ENCODE results near the gene LATS1. TPM values are rescaled to one million over a fixed set of nuclear protein-coding genes. Genes with fewer than 3 reads are reported as not detected.
A peak's percentile ranks its signal among the peaks of the same experiment; 100 is the strongest.

Gene LATS1
- total and polyA plus RNA-seq, 2 of the 8 experiments (the other 6 are each of a cell fraction or from before 2014, with no cell fraction given): 8.9 to 21.7 TPM

- WGBS, 2 experiments (ENCODE audit: extremely low coverage in 1 of 2, insufficient coverage in 1 of 2, insufficient read length in 1 of 2, insufficient replicate concordance in 2 of 2, low coverage in 1 of 2, low lambda C conversion rate in 2 of 2, missing lambda C conversion rate in 1 of 2): 86% methylated on average over 3 of the region's 3 CpGs; no CpG with 5 or more reads in 1 of the 2 experiments
- DNase-seq (ENCODE audit: low read depth in 1 of 2, low spot score in 2 of 2) (no peak), FAIRE-seq (no peak)
- Histone ChIP-seq H4K20me1 (replicated peaks in 1 of 2; ENCODE audit: control insufficient read depth in 1 of 2, insufficient read depth in 2 of 2, low read length in 2 of 2) (peaks cover 0 to 4% of the 10 kb centered on the region in 2 experiments), H3K4me1 (replicated peaks in 1 of 4; ENCODE audit: control insufficient read depth in 3 of 4, insufficient read depth in 4 of 4, low read length in 3 of 4) (peaks cover 0 to 4% (median 2%) of the 10 kb centered on the region in 4 experiments; a peak in 3 of 7 replicates), H4K91ac (replicated peaks; ENCODE audit: insufficient read length, low read length) (no peak overlapping the region), H3K23ac (ENCODE audit: insufficient read length) (no peak overlapping the region), H2BK15ac (ENCODE audit: low read length) (no peak overlapping the region), H2BK20ac (ENCODE audit: low read length) (no peak overlapping the region), H4K8ac (ENCODE audit: extremely low read depth, insufficient read depth, low read length) (no peak overlapping the region), H4K5ac (ENCODE audit: insufficient read length, low read depth, low read length) (no peak overlapping the region), H3K27me3 (replicated peaks in 1 of 4; ENCODE audit: control insufficient read depth in 3 of 4, extremely low read depth in 1 of 4, insufficient read depth in 3 of 4, low read length in 3 of 4) (no peaks in the 10 kb centered on the region), H2BK12ac (ENCODE audit: low read depth, low read length) (no peak overlapping the region), H3K4ac (replicated peaks; ENCODE audit: insufficient read length, low read depth, low read length) (no peak overlapping the region), H3K23me2 (ENCODE audit: low read depth, low read length) (peaks cover 4% of the 10 kb centered on the region; the same call in 1 of the 2 replicates), H3K79me1 (ENCODE audit: low read depth, low read length) (peaks cover 2% of the 10 kb centered on the region; the same call in 1 of the 2 replicates), H3K56ac (replicated peaks; ENCODE audit: insufficient read length, low read depth, low read length) (no peak overlapping the region), H3K14ac (ENCODE audit: insufficient read length) (no peak overlapping the region), H3K4me2 (ENCODE audit: insufficient read depth in 1 of 2, low read depth in 2 of 2, low read length in 2 of 2) (no peak overlapping the region), H2AK5ac (ENCODE audit: low read depth, low read length) (no peak overlapping the region), H2BK5ac (ENCODE audit: low read depth, low read length) (0 out of 2 replicates have a peak overlapping the region, but pooled peaks have one; percentile 12), H2AFZ (ENCODE audit: low read length) (no peak overlapping the region), H3K36me3 (ENCODE audit: control insufficient read depth in 2 of 4, insufficient read depth in 4 of 4, low read length in 3 of 4) (no peaks in the 10 kb centered on the region; a peak in 1 of 8 replicates), H3K4me3 (ENCODE audit: extremely low read depth in 1 of 4, insufficient read depth in 2 of 4, low read depth in 3 of 4, low read length in 4 of 4) (no peak overlapping the region), H3K27ac (ENCODE audit: low read depth, low read length) (no peak overlapping the region), H3K18ac (ENCODE audit: extremely low read depth, low read length) (no peak overlapping the region), H3K9ac (replicated peaks in 1 of 4; ENCODE audit: extremely low read depth in 1 of 4, low read depth in 3 of 4, low read length in 3 of 4) (no peak overlapping the region), H2BK120ac (replicated peaks; ENCODE audit: low read depth, low read length) (no peak overlapping the region), H3K9me3 (ENCODE audit: insufficient read depth in 2 of 2, low read depth in 1 of 2, low read length in 1 of 2) (no peaks in the 10 kb centered on the region), H3K79me2 (ENCODE audit: control insufficient read depth in 1 of 2, insufficient read depth in 2 of 2, low read length in 2 of 2) (peaks cover 7 to 38% of the 10 kb centered on the region in 2 experiments)
- TF ChIP-seq EZH2 (IDR thresholded peaks at IDR 0.05; ENCODE audit: low read depth, low read length, severe bottlenecking) (no peak), KDM5A (IDR thresholded peaks at IDR 0.05; ENCODE audit: low read length) (no peak), SAP30 (IDR thresholded peaks at IDR 0.05; ENCODE audit: insufficient read depth, insufficient replicate concordance, low read length) (no peak), HDAC6 (IDR thresholded peaks at IDR 0.05; ENCODE audit: low read depth, low read length) (no peak), FOSL1 (IDR thresholded peaks at IDR 0.05; ENCODE audit: insufficient read depth, low read depth, low read length) (no peak), RBBP5 (IDR thresholded peaks at IDR 0.05; ENCODE audit: borderline replicate concordance, low read depth, low read length) (no peak), KDM4A (IDR thresholded peaks at IDR 0.05; ENCODE audit: low read depth, low read length, severe bottlenecking) (no peak), POLR2AphosphoS5 (IDR thresholded peaks at IDR 0.05; ENCODE audit: low read depth, low read length) (no peak), RFX5 (IDR thresholded peaks at IDR 0.05; ENCODE audit: borderline replicate concordance, low read depth, low read length) (no peak), TAF7 (optimal IDR thresholded peaks at IDR 0.05; ENCODE audit: borderline replicate concordance, low read depth, low read length) (no peak)
- POLR2A ChIA-PET (ENCODE audit: partially characterized antibody): interaction anchor here (0.7 to 3.3 kb wide), 4 partner anchors 10 to 30 kb away, joined by 4 to 23 read pairs (median 8); partner anchors contain the start of gene PCMT1
- CTCF ChIA-PET (ENCODE audit: partially characterized antibody): interaction anchor here (0.6 to 1.0 kb wide), 2 partner anchors 20 to 233 kb away, joined by 3 read pairs; no protein-coding TSS in a partner anchor
Measured at GRCh38 chr6:149719531-149719930, 1.6 kb upstream of the LATS1 start.

All from H1 (cell line).